HG03342 (cell line): ENCODE measurements around the gene JPH3.
"Not testable (repeated sequence)": the region's sequence is repeated elsewhere in the genome, so short reads cannot be mapped to it uniquely, and the experiment has no call there.

Source experiments
- ATAC-seq: cut with Tn5 transposase; IDR thresholded peaks from one replicate; pipeline ENCODE4 v1.9.1; 2021; ENCODE audit warnings: mild to moderate bottlenecking, moderate library complexity; ENCODE audit not compliant: unreplicated experiment

JPH3 gene

DNA sequence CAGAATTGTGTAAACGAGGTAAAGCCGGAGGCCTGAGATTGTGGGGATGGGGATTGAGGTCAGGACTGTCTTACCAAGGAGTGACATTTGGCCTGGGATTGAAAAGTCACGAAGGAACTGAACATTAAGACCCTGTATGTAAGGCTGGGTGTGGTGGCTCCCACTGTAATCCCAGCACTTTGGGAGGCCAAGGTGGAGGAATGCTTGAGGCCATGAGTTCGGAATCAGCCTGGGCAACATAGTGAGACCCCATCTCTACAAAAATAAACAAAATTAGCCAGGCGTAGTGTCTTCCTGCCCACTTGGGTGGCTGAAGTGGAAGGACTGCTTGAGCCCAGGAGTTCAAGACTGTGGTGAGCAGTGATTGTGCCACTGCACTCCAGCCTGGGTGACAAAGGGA is 75.5 kb downstream of the JPH3 start:
- no peak for ATAC-seq

- no peak for ATAC-seq
These were observed 76.3 kb downstream of the JPH3 start for GRCh38 chr16:87678618-87679017.

DNA sequence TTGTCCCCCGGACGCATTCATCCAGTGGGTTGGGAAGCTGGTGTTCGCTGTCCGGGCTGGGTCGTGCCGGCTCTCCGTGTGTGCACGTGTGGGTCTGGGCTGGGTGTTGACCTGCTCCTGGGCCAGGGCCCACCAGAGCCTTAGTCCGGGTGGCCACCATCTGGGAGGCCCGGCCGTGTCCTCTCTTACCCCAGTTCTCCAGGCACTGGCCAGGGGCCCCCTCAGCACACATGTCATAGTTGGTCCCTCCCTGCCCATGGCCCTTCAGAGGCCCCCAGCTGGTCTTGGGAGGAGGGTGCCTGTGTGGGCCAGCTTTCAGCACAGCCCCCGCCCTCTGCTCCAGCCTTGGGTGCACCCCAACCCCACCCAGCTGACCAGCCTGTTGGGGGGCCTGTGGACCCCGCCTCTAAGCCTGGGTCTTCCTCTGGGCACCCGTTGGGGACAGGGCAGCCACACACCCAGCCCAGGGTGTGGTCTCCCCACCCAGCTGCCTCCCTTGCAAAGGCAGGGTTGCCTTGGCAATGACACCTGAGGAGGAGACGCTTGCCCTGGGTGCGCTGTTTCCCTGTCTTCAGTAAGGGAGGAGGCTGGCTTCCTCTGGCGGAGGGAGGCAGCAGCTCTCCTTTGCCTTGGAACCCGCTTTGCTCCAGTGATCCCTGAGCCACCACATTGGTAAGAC is 77.4 kb downstream of the JPH3 start:
- no peak for ATAC-seq

GRCh38 chr16:87680272-87680644 is 78.0 kb downstream of the JPH3 start:
- no peak for ATAC-seq

- ATAC-seq: not testable (repeated sequence)
These were observed 78.8 kb downstream of the JPH3 start for GRCh38 chr16:87681051-87681602.

DNA sequence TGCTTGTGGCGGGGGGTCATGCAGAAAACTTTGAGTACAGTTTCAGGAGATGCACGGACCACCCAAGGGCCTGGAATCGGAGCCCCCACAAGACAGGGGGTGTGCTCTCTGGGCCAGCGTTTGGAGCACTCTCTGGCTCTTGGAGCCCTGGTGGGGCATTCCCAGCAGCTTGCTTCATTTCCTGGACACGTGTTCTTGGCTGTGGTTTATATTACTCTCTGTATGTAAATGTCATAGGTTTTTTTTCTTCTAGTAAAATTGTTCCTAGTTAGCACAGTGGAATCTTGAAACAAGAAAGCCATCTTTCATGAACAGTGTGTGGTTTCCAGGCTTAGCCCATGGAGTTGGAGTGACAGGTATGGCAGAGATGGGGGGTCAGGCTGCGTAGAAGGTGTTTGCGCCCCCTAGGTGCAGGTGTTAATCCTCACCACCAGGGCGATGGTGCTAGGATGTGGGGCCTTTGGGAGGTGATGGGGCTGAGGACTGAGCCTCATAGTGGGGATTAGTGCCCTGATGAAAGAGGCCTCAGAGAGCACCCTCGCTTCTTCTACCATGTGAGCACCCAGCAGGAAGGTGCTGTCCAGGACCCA is 79.8 kb downstream of the JPH3 start:
- no peak for ATAC-seq

- no peak for ATAC-seq
These were observed 80.6 kb downstream of the JPH3 start for GRCh38 chr16:87682852-87683399.

DNA sequence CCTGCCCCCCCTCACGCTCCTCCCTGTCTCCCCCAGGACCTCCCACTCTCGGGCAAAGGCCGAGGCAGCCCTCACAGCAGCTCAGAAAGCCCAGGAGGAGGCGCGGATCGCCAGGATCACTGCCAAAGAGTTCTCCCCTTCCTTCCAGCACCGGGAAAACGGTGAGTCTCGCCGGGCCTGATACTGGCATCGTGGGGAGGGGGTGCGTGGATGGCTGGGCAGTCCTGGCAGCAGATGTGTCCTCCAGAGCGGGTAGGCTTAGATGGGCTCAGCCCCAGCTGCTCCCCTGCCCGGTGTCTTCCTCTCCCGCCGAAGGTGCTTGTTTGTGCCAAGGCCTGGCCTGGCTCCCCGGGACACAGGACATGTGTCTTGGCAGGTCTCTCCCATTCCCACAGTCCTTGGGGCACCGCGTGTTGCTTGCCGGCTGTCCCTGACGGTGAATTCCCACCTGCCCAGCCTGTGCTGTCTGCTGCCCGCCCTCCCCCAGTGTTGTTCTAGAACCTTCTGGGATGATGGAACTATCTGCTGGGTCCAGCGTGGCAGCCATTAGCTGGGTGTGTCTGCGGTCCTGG is 81.9 kb downstream of the JPH3 start:
- no peak for ATAC-seq

GRCh38 chr16:87684711-87685404 is 82.5 kb downstream of the JPH3 start:
- ATAC-seq: no peak

DNA sequence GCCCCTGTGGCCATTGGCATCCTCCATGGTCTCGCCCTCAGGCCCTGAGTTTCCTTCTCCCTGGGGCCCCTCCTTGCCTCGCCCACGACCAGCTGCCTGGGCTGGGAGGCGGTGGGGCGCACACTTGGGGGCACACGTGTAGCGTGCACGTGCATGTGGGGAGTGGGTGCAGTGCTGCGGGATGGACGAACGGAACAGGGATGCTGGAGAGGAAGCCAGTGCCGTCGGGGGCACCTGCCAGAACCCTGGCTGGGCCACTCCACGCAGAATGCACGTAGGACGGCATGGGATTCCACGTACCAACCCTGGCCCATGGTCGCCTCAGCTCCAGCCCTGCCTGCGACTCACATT is 83.1 kb downstream of the JPH3 start:
- ATAC-seq: no peak

DNA sequence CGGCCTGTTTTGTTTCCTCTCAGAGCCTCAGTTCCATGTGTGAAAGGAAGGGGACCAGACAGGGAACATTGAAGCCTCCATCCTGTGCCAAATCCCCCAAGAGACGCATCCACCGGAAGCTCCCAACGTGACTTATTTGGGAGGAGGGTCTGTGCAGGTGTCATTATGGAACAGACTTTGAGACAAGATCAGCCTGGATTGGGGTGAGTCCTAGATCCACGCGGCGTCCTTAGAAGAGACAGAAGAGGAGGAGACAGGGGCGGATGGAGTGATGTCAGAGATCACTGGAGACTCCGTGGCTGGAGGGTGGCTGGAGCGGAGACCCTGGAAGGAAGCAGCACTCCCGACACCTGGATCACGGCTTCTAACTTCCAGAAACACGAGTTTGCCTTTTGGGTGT is 83.5 kb downstream of the JPH3 start:
- no peak for ATAC-seq

- ATAC-seq: no peak
These were observed 84.4 kb downstream of the JPH3 start for GRCh38 chr16:87686697-87687096.

- ATAC-seq: no peak
These were observed 85.0 kb downstream of the JPH3 start for GRCh38 chr16:87687126-87687910.

GRCh38 chr16:87687998-87688529 is 85.8 kb downstream of the JPH3 start:
- no peak for ATAC-seq

DNA sequence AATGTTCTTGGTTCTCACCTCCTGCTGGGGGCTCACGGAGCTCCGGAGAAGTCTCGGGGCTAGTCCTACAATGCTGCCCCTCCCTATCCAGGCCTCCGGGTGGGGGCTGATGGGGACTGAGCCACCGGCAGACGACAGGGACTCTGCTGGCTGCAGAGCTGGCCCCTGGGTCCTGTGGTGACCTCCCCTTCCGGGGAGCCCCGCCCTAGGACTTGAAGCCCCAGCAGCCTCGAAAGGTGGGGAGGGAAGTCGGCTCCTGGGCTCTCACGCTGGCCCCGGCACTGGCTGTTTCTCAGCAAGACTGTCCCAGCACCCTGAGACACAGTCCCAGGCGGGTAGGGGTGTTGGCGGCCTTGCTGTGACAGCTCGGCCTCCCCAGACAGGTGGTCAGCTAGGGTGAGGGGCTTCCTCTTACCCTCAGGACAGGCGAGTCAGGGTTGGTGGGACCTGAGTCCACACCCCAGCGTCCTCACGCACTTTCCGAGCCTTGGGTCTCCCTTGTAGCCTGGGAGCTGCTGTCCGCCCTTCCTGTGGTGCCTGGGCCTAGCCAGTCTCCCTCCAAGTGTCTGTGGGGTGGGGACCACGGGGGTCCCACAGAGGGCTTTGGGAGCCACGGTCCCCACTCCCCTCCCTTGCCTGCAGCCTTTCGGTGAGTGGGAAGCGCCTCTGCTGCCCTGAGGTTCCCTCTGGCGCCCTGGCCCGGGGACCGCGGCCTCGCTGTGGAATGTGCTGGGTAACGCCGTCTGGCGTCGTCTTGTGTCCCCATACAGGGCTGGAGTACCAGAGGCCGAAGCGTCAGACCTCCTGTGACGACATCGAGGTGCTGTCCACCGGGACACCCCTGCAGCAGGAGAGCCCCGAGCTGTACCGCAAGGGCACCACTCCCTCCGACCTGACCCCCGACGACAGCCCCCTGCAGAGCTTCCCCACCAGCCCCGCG is 86.8 kb downstream of the JPH3 start:
- no peak for ATAC-seq

DNA sequence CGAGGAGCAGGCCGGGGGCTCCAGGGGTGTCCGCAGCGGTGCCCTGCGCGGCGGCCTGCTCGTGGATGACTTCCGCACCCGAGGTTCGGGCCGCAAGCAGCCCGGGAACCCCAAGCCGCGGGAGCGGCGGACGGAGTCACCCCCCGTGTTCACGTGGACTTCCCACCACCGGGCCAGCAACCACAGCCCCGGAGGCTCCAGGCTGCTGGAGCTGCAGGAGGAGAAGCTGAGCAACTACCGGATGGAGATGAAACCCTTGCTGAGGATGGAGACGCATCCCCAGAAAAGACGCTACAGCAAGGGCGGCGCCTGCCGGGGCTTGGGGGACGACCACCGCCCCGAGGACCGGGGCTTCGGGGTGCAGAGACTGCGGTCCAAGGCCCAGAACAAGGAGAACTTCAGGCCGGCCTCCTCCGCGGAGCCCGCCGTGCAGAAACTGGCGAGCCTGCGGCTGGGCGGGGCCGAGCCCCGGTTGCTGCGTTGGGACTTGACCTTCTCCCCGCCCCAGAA is 87.7 kb downstream of the JPH3 start:
- no peak for ATAC-seq

- no peak for ATAC-seq
These were observed 88.8 kb downstream of the JPH3 start for GRCh38 chr16:87690911-87691685.

- ATAC-seq: no peak
These were observed 89.4 kb downstream of the JPH3 start for GRCh38 chr16:87691686-87692079.
